Testis (tissue), 5 donors: ENCODE data around the gene ZNF235. TPM values are rescaled to one million over a fixed set of nuclear protein-coding genes. Genes with fewer than 3 reads are reported as not detected.
A peak's percentile ranks its signal among the peaks of the same experiment; 100 is the strongest.

Source experiments
- DNase-seq: peaks from one replicate; pipeline ENCODE4 v3.0.0-alpha.2; 2019
- H3K27ac ChIP-seq, 2 donors: fragments of 200-600 bp; sonication (generic); one replicate each; pipeline ENCODE4 v1.5.1; 2019
- H3K27me3 ChIP-seq: fragments of 200-600 bp; sonication (generic); one replicate; pipeline ENCODE4 v1.5.1; 2019
- H3K36me3 ChIP-seq: fragments of 200-600 bp; sonication (generic); one replicate; pipeline ENCODE4 v1.5.1; 2017; ENCODE audit warnings: low read depth; ENCODE audit errors: missing control alignments
- H3K4me1 ChIP-seq: fragments of 200-600 bp; sonication (generic); one replicate; pipeline ENCODE4 v1.5.1; 2019
- H3K4me3 ChIP-seq, 2 donors: fragments of 200-600 bp; sonication (generic); one replicate each; pipeline ENCODE4 v1.5.1; 2017 to 2019
- H3K9me3 ChIP-seq: fragments of 200-600 bp; sonication (generic); one replicate; pipeline ENCODE4 v1.5.1; 2017
- POLR2A ChIP-seq: fragments of 450-650 bp; IDR thresholded peaks from one replicate; pipeline ENCODE4 v1.6.1; 2017; ENCODE audit warnings: antibody characterized with exemption, mild to moderate bottlenecking, moderate library complexity
- WGBS, 2 donors: methylation state at CpG; one replicate each; pipeline ENCODE4 v1.1.5; 2018; 5-methylcytosine and 5-hydroxymethylcytosine counted together
- intact Hi-C: fragments of 100-400 bp; cut with DNase I; formaldehyde crosslinking; loops from one replicate; pipeline ENCODE4 v1.15.1; 2023; ENCODE audit warnings: low total_unique reads
- long read RNA-seq, 2 donors: transcript quantifications; one replicate each; lab custom pipeline, GENCODE V29; 2026
- polyA plus RNA-seq: library from polyadenylated mRNA; stranded (reverse); fragments of 350-450 nt; fragmentation: Illumina TruSeq; extraction: RNeasy Lipid Tissue Mini Kit (QIAGEN cat#74804); gene quantifications from one replicate; pipeline ENCODE4 v1.2.3, GENCODE V29; 2014; ENCODE audit warnings: low read depth, low replicate concordance; ENCODE audit not compliant: insufficient read depth
- total RNA-seq, 2 donors: library from RNA; depleted of rRNA; stranded (reverse); fragments of >200 nt; gene quantifications; one replicate each; pipeline ENCODE4 v1.2.3, GENCODE V29; 2016
- TF ChIP-seq, protein P1 (sequence below), 3 experiments: fragments of 450-650 bp in 2 of 3; fragments of 200-600 bp in 1 of 3; sonication (generic) in 1 of 3; IDR thresholded peaks; one replicate each; pipeline ENCODE4 v1.5.1; 2016 to 2019; ENCODE audit warnings: antibody characterized with exemption in 3 of 3, mild to moderate bottlenecking in 2 of 3, moderate library complexity in 1 of 3

The ZNF235 gene
- total RNA-seq = 10 to 100 TPM; 11.1 to 12.1 TPM
- polyA plus RNA-seq = 4.6 TPM
- long read RNA-seq, donor 1, full-length matches to known transcripts = 5 of 5 reads
- long read RNA-seq, donor 1, partial matches to known transcripts = 0 of 5 reads
- long read RNA-seq, donor 1, other reads (novel, unspliced or antisense) = 0 of 5 reads
- long read RNA-seq, donor 2, full-length matches to known transcripts = 4 of 4 reads
- long read RNA-seq, donor 2, partial matches to known transcripts = 0 of 4 reads
- long read RNA-seq, donor 2, other reads (novel, unspliced or antisense) = 0 of 4 reads

DNA sequence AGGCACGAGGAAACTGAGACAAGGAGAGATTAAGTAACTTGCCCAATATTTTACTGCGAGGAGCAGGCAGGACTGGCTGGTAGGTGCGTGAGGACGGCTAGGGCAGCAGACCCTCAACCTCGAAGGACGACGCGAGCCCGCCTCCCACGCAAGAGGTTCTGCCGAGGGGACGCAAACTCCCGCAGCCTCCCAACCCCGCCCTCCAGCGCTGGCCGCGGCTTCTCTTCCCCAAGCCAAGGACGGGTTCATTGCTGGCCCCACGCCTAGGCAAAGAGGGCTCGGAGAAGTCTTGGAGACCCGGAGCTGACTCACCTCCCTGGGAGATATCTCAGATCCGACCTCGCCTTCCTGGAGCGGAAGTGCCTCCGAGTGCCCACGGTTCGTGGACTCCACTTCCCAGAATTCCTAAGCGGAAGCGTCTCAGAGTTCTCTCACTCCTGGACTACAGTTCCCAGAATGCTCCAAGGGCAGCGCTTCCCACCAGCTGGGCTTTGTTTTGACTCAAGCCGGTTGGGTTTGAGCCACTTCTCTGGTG, at the start of gene ZNF235:
ZNF235 (minus strand) TSS at position 367 of the 535 bp plus-strand sequence. CDS start 1,621 bp downstream, outside the sequence.
- DNase-seq = peak; percentile 96

DNA sequence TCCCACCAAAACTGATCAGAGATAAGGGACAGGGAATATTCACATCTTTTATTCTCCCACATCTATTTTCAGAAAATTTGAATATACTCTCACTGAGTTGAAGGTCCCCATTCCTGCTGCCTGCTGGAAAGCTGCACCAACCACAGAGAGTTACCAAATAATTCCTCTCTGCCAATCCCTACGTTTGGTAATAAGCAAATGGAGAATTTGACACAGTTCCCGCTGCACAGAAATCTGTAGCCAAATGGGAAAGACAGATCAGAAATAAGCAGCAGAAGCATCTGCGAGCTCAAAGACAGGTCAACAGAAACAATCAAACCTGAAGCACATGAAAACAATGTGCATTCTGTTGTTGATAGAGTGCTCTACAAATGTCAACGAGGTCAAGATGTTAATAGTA, 41.7 kb upstream of the ZNF235 start:
- TF ChIP-seq, protein P1, sequence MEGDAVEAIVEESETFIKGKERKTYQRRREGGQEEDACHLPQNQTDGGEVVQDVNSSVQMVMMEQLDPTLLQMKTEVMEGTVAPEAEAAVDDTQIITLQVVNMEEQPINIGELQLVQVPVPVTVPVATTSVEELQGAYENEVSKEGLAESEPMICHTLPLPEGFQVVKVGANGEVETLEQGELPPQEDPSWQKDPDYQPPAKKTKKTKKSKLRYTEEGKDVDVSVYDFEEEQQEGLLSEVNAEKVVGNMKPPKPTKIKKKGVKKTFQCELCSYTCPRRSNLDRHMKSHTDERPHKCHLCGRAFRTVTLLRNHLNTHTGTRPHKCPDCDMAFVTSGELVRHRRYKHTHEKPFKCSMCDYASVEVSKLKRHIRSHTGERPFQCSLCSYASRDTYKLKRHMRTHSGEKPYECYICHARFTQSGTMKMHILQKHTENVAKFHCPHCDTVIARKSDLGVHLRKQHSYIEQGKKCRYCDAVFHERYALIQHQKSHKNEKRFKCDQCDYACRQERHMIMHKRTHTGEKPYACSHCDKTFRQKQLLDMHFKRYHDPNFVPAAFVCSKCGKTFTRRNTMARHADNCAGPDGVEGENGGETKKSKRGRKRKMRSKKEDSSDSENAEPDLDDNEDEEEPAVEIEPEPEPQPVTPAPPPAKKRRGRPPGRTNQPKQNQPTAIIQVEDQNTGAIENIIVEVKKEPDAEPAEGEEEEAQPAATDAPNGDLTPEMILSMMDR (IDR thresholded peaks at IDR 0.05) = no peak
- TF ChIP-seq POLR2A = no peak
- Histone ChIP-seq H3K4me1 (no peaks in the 10 kb centered on the region), H3K4me3 (no peak overlapping the region), H3K27me3 (no peaks in the 10 kb centered on the region), H3K36me3 (no peaks in the 10 kb centered on the region), H3K27ac (no peak overlapping the region), H3K9me3 (no peaks in the 10 kb centered on the region)
- WGBS, 2 donors = 82 to 87% methylated on average over 4 of the region's 4 CpGs
- intact Hi-C loops = no loop called here
- no peak for DNase-seq

More for the DNA sequence above, at the start of gene ZNF235:
- Histone ChIP-seq H3K9me3 (no peaks in the 10 kb centered on the region), H3K27me3 (no peaks in the 10 kb centered on the region), H3K4me1 (no peaks in the 10 kb centered on the region), H3K4me3 (peak within 1 kb of the TSS; percentile 68 to 87), H3K36me3 (no peaks in the 10 kb centered on the region), H3K27ac (peak within 1 kb of the TSS; percentile 69 to 79)
- TF ChIP-seq, protein P1 (IDR thresholded peaks at IDR 0.05) = no peak
- no peak for TF ChIP-seq POLR2A
- 0% methylated on average over 6 to 31 of the region's 31 CpGs for WGBS, 2 donors
- intact Hi-C loops = no loop called here

DNA sequence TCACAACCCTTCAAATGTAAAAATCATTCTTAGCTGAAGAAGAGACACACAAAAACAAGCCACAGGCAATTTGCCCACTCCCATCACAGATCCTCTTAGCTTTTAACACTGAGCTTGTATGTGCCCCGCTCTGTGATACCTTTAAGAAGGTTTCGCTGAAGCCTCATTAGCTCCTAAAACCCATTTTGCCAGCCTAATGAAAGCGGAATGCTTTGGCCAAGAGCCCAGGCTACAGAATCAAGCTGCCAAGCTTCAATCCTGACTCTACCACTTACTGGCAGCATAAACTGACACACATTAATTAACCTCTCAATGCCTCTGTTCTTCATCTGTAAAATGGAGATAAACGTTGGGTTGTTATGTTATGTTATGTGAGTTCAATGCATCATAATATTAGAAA, 41.1 kb upstream of the ZNF235 start:
- intact Hi-C loops = no loop called here
- WGBS, 2 donors = 86 to 88% methylated on average over 4 of the region's 4 CpGs
- H3K9me3 ChIP-seq = no peaks in the 10 kb centered on the region

DNA sequence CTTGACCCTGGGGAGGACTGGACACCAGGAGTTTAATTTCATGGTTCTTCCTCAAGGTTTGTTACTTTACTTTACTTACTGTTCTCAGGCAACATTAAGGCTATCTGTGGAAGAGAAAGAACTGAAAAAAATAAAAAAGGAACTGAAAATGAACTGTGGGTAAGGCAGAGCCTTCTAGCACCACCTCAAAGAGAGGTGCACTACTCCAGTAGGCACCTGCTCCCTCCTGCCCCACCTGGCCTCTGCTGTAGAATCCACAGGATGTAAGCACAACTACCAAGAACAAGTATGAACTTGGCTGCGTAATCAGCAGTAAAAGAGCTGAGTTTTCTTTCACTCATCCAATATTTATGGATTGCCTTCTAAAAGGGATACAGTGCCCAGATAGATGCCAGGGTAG, 39.4 kb upstream of the ZNF235 start:
- intact Hi-C loops = no loop called here
- Histone ChIP-seq H3K4me3 (no peak overlapping the region), H3K27me3 (no peaks in the 10 kb centered on the region), H3K36me3 (no peaks in the 10 kb centered on the region), H3K27ac (no peak overlapping the region), H3K9me3 (no peaks in the 10 kb centered on the region), H3K4me1 (no peaks in the 10 kb centered on the region)
- no peak for DNase-seq
- TF ChIP-seq, protein P1 (IDR thresholded peaks at IDR 0.05) = no peak
- no peak for TF ChIP-seq POLR2A
- 37 to 86% methylated on average over 1 of the region's 1 CpG for WGBS, 2 donors

More for the DNA sequence above, 41.1 kb upstream of the ZNF235 start:
- no peaks in the 10 kb centered on the region for H3K27me3 ChIP-seq
- no peak overlapping the region for H3K27ac ChIP-seq
- no peaks in the 10 kb centered on the region for H3K4me1 ChIP-seq
- no peak overlapping the region for H3K4me3 ChIP-seq
- DNase-seq = no peak
- no peak for TF ChIP-seq POLR2A
- TF ChIP-seq, protein P1 (IDR thresholded peaks at IDR 0.05) = no peak
- H3K36me3 ChIP-seq = no peaks in the 10 kb centered on the region
